ENCODE measurements around the gene ZNF185. TPM values are rescaled to one million over a fixed set of nuclear protein-coding genes. Genes with fewer than 3 reads are reported as not detected.

Gene ZNF185
- total RNA-seq, 2 experiments from 2014 or later = 0.82 to 1.4 TPM

Other genes starting within 250 kb of the ZNF185 start
- gene MAGEA3, start 199.3 kb upstream of the ZNF185 start, total RNA-seq = not detected
- under 1 TPM in 1 of 2 experiments, not detected in 1; 0.88 TPM for gene CSAG2, start 188.8 kb upstream of the ZNF185 start, total RNA-seq
- not detected for gene MAGEA2B, start 183.4 kb upstream of the ZNF185 start, total RNA-seq
- not detected for gene CSAG1, start 164.3 kb upstream of the ZNF185 start, total RNA-seq
- gene MAGEA12, start 164.3 kb upstream of the ZNF185 start, total RNA-seq = not detected
- not detected for gene MAGEA2, start 144.2 kb upstream of the ZNF185 start, total RNA-seq
- 1 to 10 TPM in 1 of 2 experiments, not detected in 1; 1.3 TPM for gene CSAG3, start 138.8 kb upstream of the ZNF185 start, total RNA-seq
- not detected for gene MAGEA6, start 128.4 kb upstream of the ZNF185 start, total RNA-seq
- 10 to 100 TPM; 12.3 to 12.6 TPM for gene CETN2, start 67.3 kb upstream of the ZNF185 start, total RNA-seq
- 10 to 100 TPM; 20.2 to 23.3 TPM for gene NSDHL, start 67.0 kb upstream of the ZNF185 start, total RNA-seq
- gene PNMA5, start 96.0 kb downstream of the ZNF185 start, total RNA-seq = under 1 TPM in 1 of 2 experiments, not detected in 1; 0.10 TPM
- 1 to 10 TPM; 1.2 to 1.4 TPM for gene PNMA3, start 158.4 kb downstream of the ZNF185 start, total RNA-seq
- under 1 TPM; 0.50 to 0.56 TPM for gene PNMA6A, start 174.4 kb downstream of the ZNF185 start, total RNA-seq